Stomach (tissue), 4 donors: ENCODE results near the gene ADORA3.

Source experiments
- POLR2A ChIP-seq, 4 donors: fragments of 450-650 bp; IDR thresholded peaks; one replicate each; pipeline ENCODE4 v1.6.1; 2016; ENCODE audit warnings: antibody characterized with exemption in 4 of 4, control low read depth in 2 of 4, mild to moderate bottlenecking in 1 of 4, moderate library complexity in 1 of 4
- POLR2AphosphoS5 ChIP-seq, 3 donors: sonication (generic); formaldehyde crosslinking; IDR thresholded peaks; one replicate each; pipeline ENCODE4 v1.6.1; 2016; ENCODE audit warnings: antibody characterized with exemption in 3 of 3
- TF ChIP-seq, protein P1 (sequence below), 7 experiments: fragments of 450-650 bp in 4 of 7; fragments of 200-600 bp in 3 of 7; sonication (generic) in 3 of 7; IDR thresholded peaks; one replicate each; pipeline ENCODE4 v1.5.1; 2016 to 2019; ENCODE audit warnings: antibody characterized with exemption in 7 of 7, control low read depth in 2 of 7, mild to moderate bottlenecking in 1 of 7

GRCh38 chr1:111480674-111481073 lies 22.8 kb downstream of the ADORA3 start:
- TF ChIP-seq, protein P1, sequence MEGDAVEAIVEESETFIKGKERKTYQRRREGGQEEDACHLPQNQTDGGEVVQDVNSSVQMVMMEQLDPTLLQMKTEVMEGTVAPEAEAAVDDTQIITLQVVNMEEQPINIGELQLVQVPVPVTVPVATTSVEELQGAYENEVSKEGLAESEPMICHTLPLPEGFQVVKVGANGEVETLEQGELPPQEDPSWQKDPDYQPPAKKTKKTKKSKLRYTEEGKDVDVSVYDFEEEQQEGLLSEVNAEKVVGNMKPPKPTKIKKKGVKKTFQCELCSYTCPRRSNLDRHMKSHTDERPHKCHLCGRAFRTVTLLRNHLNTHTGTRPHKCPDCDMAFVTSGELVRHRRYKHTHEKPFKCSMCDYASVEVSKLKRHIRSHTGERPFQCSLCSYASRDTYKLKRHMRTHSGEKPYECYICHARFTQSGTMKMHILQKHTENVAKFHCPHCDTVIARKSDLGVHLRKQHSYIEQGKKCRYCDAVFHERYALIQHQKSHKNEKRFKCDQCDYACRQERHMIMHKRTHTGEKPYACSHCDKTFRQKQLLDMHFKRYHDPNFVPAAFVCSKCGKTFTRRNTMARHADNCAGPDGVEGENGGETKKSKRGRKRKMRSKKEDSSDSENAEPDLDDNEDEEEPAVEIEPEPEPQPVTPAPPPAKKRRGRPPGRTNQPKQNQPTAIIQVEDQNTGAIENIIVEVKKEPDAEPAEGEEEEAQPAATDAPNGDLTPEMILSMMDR (IDR thresholded peaks at IDR 0.05), result no peak
- TF ChIP-seq POLR2AphosphoS5 (IDR thresholded peaks at IDR 0.05) (no peak), POLR2A (IDR thresholded peaks at IDR 0.05) (no peak)
